Measurements from ENCODE around the gene GNA14.
"Not testable (repeated sequence)": the region's sequence is repeated elsewhere in the genome, so short reads cannot be mapped to it uniquely, and the experiment has no call there.

Gene GNA14

DNA sequence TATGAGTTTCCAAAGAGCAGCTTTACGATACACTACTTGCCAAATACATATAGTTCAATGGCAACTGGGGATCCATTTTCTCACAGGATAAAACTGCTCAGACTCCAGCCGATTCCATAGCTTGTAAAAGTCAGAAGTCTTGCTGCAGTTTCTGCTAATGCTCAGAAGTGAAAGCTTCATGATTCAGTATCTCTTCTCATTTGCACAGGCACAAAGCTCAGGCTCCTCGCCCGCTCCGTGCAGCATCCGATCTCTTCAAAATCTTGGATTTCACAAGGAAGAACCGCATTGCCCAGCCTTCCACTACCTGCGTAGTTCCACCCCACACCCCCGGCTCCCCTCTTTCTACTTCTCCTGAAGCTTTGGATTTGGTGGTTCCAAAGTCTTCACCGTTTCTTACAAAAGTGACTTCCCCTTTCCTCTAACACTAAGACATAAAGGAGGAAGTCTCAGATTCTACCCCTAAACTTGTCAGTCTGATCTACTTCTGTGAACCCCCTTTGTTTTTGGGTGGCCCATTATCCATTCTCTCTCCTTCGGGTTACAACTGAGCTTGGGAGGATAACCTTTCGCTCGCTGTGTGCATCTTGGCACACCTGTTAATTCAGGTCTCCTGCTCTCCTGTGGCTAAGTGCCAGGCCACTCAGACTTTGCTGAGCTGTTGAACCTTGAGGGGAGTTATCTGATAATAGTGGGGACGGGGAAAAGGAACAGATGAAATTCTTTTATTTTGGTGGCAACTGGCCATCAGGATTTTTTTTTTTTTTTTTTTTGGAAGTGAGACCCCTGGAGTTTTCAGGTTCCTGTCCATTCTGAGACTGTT is 194.1 kb downstream of the GNA14 start:
- DNase-seq: no peak

DNA sequence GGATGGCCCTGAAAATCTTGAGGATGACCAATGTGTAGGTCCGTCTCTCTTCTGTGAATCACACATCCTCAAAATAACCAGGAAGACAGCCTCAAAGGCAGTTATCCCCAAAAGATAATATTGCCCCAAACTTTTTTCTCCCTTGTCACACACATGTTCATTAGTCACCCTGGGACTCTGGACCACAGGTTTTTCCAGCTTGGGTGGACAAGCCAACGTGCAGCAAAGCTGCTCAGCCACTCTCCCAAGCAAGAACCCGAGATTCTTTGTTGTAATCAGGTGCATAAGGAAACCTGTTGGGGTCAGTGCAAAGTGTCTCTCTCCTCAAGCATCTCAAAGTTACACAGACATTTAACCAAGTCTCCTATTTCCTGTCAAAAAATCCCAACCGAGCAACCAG is 196.6 kb downstream of the GNA14 start:
- no peak for DNase-seq

DNA sequence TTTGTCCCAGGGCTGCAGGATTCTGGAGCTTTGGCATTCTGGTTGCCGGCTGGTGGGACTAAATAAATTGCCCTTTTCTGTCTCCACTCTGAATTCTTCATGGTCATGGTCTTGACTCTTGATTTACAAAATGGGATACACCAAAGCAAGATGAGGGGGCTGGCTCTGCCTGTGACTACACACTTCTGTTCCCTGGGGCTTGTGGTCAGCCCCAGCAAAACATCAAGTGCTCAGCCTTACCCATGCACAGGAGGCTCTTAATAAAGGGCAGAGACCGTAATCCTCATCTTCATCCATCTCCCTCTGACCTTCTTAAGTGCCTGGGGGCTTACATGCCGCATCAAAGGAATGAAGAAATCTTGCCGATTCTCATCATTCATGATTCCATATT is 198.0 kb downstream of the GNA14 start:
- DNase-seq: no peak

DNA sequence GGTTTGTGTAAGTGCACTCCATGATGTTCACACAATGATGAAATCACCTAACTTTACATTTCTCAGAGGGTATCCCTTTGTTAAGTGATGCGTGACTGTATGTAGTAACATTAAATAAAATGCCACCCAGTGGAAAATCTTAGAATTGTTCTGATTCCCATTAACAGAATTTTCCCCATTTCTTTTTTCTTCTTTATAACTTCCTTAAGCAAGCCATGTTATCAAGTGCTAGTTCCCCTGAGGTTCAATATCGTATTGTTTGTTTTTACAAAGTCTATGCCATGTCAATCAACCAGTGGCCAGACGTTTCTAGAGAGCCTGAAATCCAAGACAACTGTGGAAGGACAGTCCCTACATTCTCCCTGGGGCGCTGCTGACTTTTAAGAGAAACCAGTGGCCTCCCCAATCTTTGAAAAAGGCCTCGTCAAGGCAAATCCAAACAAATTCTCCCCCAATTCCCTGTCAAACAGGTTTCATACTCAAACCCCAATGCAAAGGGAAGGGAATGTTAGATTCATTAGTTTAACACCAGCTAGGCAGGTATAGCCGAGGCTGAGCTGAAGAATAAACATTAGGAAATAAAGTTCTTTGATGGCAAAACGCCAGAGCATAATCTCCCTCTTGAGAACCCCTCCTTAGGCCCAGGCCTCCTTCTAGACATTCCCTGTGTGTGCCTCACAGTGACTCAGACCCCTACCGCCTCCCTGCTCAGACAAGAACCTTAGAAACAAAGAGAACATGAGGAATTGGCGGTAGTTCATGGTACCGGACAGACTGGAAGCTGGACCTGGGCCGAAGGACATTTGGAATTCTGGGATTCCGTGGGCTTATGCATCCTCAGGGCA is 198.7 kb downstream of the GNA14 start:
- DNase-seq: no peak

DNA sequence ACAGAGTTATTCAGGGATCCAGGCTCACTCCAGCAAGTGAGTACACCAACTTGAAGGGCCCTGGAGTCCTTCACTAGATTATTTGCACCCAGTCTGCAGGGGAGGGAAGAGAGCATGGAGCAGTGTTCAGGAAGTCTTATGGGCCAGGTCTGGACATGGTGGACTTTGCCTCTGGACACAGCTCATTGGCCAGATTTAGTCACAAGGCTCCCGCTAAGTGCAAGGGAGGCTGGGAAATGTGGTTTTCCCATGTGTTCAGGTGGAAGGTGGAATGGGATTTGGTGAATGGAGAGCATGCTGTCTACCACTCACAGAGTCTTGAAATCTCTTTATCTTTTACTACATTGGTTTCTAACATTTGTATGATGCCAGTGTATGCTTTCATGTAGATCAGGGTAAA is 200.5 kb downstream of the GNA14 start:
- no peak for DNase-seq

DNA sequence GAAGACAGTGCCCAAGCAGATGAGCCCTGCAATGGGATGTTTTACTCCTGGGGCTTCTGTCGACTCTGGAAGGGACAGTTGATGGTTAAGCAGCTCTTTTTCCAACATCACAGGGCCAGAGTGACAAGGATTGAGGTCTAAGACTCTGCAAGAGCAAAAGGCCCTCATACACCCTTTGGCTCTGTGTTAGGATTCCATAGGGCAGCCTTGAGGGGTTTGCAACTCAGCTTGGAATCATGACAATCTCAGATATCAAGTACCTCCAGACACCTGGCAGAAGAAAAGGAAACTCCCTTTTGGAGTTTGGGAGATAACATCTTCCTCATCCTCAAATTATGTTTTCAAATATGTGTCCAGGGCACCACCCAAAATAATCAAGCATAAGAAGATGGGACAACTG is 205.7 kb downstream of the GNA14 start:
- no peak for DNase-seq

DNA sequence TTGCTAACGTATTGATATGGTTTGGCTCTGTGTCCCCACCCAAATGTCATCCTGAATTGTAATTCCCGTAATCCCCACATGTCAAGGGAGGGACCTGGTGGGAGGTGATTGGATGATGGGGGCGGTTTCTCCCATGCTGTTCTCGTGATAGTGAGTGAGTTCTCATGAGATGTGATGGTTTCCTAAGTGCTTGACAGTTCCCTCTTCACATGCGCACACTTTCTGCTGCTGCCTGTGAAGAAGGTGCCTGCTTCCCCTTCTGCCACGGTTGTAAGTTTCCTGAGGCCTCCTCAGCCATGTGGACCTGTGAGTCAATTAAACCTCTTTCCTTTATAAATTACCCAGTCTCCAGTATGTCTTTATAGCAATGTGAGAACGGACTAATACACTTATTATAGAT is 207.0 kb downstream of the GNA14 start:
- DNase-seq: not testable (repeated sequence)

DNA sequence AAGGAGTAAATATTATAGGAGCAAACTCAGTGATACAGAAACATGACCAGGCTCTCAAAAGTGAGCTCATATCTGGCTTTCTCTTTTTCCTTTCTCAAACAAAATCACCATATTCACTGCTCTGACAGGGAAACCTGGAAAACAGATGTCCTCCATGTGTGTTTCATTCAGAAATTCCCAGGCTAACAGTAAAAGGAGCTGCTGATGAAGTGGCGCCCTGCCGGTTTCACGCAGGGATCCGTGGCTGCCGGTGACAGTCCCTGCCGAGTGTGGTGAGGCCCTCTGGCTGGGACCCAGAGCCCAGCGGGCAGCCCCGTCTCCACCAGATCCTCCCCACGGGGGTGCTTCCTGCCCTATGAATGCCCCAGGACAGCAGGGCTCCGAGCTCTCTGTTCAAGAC is 208.1 kb downstream of the GNA14 start:
- DNase-seq: peak in 24 of 51 donors; percentile 7 to 59 (median 24)

DNA sequence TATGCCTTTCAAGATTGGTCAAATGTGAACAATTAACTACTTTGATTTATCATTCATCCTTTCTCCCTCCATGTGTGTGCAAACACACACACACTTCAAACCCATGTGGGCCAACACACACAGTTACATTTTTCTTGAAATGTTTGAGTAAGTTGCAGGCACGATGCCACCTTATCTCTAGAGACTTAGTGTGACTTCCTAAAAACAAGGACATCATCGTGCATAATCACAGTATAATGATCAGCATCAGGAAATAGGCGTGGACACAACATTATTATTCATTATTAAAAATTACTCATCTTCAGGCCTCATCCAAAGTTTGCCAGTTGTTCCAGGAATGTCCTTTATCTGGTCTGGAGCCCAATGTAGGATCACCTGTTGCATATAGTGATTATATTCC is 209.5 kb downstream of the GNA14 start:
- no peak for DNase-seq

DNA sequence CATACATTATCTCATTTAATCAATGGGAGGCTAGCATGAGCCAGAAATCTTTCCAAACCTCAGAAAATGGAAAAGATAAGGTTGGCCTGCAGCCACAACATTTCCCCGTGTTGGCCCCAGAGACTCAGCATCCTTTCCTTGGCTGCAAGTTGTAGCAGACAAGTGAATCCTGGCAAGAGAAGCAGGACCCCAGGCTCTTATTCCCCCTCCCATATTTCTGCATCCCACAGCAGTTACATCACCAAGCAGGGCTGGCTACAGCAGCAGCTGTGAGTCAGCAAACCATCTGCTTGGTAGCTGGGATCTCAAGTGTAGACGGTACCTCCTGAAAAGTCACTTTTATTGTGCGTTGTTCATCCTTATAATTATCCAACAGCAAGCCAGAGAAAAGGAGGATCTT is 212.4 kb downstream of the GNA14 start:
- DNase-seq: no peak

DNA sequence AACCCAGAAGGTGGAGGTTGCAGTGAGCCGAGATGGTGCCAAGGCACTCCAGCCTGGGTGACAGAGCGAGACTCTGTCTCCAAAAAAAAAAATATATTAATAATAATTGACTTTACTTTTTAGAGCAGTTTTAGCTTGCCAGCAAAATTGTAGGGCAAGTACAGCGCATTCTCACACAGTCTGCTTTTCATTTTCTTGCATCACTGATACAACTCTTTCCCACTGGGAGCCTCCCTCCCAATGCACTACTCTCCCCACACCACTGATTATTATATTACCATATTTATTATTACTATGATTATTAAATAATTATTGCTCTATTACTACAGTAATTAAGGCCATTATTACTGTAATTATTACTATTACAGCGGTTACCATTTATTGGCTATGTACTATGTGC is 212.8 kb downstream of the GNA14 start:
- no peak for DNase-seq

DNA sequence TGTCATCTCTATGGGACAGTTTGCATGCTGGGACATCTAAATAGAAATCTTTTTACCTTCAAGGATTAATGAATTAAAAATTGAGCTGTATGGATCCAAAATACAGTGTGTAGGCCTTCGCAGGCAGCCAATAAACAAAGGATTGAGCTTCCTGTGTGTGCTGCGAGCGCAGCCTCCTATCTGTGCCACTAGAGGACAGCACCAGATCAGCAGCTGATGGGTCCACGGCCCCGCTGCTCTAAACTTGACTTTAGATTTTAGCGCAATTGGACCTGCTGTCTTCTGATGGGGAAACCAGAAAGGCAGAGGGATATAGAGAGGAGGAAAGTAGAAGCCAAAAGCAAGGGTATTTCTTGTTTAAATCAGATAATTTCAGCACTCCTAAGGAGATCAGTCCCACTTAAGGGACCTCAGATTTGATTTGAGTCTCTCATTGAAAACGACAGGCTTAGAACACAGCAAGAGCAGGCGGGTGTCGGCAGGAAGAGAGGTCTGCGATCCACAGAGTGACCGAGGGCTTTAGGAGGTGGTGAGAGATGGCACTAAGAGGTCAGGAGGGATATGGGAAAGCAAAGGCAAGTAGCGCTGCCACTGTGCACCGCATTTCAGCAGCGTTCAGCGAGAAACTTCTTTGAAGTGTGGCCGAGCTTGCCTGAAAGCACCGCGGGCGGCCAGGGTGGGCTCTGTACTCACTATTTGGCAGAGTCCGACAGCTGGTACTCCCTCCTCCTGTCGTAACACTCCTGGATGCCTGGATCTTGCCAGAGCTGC is 214.3 kb downstream of the GNA14 start:
- peak in 40 of 51 donors; percentile 2 to 75 (median 40) for DNase-seq

DNA sequence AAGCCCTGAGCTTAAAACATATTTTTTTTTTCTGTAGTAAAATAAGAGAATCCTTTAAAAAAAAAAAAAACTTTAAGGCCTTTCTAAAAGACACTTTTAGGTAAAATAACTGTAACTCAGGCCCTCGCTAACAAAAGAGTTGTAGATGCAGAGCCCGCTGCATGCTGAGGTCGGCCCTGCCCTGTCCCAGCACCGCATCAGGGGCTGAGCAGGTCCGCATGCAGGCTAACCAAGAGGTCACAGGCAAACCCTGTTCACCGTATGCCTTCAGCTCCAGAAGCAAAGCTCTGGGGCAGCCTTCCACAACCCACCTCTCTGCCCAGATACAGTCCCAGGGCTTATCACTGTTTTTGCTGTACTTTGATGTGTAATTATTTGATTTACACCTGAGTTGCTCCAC is 216.1 kb downstream of the GNA14 start:
- DNase-seq: no peak

DNA sequence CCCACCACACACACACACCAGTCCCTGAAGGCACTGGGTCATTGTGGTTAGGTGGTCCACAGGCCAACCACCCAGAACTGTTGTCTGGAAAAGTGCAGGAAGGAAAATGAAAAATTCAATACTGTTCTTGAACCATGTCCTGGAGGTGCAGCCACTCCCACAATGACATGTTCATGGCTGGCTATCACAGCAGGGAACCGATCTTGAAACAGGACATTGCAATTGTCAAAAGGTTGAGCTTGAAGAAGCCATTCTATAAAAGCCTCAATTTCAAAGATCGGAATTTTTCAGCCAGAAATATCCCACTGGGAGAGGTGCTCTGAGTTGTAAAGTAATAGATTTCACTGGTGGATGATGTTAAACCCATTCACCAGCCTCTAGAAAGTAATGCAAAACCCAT is 218.2 kb downstream of the GNA14 start:
- DNase-seq: no peak

DNA sequence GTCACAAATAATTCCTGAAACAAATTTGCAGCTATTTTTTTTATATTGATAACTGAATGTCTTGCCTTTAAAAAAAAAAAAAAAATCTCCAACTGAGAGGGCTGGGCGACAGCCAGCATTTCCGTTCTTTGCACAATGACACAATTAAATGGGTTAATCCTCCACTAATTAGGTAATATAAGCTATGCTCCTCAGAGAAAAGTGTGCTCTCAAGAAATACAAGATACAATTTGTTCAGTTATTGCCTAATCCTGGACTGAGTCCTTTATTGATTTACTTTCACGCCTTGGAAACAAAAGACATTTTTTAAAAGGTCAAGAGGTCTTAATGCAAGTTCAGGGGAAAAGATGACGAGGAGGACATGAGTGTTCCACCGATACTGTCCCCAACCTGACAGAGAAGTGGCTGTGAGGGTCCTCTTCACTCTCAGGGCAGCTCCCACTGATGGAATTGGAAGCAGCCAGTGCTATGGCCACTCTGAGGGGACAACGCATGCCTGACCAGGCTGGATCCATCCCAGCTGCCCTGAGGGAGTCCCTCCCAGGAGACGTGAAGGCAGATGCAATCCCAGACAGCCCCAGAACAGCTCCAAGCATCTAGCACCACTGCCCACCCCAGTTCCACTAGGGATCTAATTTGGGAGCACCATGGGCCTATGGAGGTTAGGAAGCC is 220.7 kb downstream of the GNA14 start:
- DNase-seq: no peak

DNA sequence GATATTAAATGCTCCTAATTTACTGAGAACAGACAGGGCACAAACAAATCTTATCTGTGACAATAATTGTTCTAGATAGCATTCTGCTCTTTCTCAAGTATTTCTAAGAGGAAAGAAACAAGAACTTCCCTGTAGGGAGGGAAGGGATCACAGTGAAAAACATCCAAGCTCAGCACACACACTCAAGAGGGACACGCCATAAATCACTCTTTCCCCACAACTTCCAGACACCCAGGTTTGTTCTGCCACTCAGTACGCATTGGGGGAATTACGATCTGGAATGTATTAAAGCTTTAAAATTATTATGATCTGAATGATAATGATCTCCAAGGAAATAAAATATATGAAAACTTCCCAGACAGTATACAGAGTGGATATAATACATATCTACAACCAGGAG is 221.4 kb downstream of the GNA14 start:
- no peak for DNase-seq

DNA sequence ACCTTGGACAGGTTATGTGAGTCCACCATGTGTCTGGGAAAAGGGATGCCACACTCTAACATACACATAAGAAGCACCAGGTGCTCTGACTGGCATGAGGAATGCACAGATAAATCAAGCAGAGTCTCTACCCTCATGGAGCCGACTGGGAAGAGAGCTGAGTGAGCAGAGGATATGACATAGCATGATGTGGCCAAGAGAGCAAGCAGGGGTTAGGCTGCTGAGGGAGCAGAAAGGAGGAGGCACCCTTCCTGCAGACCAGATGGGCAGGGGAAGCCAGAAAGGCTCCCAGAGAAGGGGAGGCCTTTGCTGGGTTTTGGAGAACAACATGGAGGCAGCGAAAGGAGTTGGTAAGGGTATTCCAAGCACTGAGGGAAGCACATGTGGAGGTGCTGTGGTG is 223.1 kb downstream of the GNA14 start:
- DNase-seq: no peak

DNA sequence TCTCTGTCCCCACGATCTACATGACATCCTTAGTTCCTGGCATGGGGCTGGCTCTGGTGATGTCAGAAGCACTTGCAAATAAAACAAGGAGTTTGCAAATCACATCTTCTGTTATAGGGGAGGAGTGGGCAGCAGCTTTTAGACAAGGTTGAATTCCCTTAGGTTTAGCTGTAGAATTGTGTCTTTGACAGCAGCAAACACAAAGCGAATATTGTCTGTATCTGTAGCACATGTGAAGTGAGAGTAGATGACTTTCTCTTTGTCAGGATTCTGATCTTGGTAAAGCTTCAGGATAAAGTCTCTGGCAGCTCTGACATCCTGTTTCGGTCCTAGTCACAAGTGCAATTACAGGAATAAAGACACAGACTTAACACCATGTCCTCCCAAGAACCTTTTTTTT is 224.3 kb downstream of the GNA14 start:
- no peak for DNase-seq

DNA sequence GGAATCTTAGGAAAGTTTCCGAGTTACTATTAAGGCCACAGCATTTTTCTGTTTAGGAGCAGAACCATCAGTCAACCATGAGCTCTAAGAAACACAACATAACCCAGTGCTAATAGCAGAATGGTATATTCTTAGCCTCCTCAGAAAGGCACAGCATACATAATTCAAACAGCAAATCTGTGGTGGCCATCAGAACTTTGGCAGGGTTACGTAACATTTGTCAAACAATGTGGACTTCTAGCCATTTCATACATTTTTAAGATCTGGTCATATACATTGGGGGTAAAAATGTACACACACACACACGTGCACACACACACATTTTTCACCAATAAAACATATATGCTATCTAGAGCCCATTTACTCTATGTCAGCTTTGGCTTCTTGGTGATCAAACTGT is 225.2 kb downstream of the GNA14 start:
- DNase-seq: no peak

DNA sequence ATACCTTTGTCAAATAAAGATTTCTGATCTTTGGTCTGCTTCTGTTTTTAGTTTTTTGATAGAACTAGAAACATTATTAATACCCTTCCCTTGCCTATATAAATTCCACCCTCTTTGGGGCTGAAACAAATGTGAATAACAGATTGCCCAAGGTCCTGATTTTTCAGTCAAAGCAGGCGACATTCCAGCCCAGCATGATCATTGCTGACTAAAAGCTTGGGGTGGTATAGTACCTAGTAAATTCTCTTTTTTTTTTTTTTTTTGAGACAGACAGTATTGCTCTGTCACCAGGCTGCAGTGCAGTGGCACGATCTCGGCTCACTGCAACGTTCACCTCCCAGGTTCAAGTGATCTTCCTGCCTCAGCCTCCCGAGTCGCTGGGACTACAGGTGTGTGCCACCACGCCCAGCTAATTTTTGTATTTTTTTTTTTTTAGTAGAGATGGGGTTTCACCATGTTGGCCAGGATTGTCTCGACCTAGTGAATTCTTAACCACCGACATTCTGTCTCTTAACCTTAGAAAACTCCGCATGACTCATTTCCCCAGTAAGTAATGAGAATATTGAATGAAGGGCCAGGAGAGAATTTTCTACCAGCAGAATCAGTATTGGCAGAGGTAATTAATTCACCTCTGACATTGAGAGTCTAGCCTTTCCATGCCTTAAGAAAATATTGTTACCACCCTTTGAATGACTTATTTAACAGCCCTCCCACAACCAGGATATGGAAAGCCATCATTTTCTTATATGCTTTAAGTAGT is 226.4 kb downstream of the GNA14 start:
- DNase-seq: no peak

DNA sequence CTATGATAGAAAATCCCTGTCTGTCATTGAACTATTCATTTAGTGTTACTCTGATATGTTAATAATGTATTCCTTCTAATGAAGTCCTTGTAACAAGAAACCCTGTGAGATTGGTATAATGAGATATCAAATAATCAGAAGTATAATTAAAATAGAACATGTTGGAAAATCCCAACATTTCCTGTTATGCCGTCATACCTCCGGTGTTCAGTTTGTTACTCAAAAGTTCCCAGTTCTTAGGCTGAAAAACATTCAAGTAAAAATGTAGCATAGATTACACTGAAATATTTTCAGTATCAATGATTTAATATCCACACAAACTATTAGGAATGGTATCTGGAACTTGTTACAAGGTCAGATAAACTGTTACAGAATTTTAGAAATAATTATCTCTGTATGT is 227.5 kb downstream of the GNA14 start:
- no peak for DNase-seq
